HG02623 (cell line): ENCODE measurements around the gene SETD2.
"Not testable (repeated sequence)": the region's sequence is repeated elsewhere in the genome, so short reads cannot be mapped to it uniquely, and the experiment has no call there.

Experiments used
- ATAC-seq: cut with Tn5 transposase; IDR thresholded peaks from one replicate; pipeline ENCODE4 v1.9.1; 2021; ENCODE audit warnings: moderate library complexity; ENCODE audit not compliant: unreplicated experiment

The SETD2 gene

DNA sequence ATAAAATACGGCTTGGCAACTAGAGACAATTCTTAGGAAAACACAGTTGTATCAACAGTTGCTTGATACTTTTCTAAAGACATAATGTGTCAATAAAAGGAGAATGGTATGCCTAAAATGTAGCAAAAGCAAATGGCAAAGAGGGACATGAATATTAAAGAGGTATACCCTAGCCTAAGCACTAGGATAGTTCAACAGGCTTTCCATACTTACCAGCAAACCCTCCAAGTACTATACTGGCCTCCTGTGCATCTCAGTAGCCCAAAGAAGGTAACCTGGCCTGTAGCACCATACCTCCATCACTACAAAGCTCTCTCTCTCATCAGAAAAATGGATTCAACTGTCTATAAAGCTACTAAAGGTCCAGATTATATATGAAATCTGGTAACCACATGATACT lies 7.5 kb downstream of the SETD2 start:
- ATAC-seq: no peak

DNA sequence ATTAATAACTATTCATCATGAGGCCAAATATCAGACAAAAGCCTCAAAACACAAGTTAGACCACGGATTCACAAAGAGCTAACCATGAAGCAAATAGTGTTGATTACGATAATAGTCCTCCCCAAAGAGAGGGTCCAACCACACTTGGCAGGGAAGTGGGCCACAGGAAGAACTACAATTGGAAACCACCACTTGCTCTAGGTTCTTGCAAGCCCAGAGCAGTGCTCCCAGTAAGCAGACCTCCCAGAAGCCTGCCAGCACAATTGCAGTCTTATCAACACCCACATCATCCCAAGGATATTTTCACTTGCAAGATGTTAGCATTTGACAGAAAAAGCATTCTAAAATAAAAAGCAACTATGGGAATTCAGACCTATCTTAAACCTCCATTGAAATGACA lies 11.3 kb downstream of the SETD2 start:
- no peak for ATAC-seq

DNA sequence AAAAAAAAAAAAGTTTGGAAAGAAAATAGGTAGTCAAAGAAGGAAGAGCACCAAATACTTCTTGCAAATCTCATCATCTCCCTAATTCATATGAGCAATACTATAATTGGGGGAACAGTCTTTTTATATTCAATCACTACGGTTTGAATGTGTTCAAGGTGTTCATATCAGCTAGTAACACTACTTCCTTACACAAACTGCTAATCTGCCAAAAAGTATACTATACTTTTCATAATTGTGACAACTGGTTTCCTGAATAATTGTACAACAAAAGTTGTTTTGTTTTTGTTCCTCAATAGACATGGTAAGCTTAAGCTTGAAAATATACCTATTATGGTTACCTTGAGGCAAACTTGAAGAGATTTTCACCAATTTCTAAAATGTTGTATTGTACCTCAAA lies 12.1 kb downstream of the SETD2 start:
- ATAC-seq: no peak

DNA sequence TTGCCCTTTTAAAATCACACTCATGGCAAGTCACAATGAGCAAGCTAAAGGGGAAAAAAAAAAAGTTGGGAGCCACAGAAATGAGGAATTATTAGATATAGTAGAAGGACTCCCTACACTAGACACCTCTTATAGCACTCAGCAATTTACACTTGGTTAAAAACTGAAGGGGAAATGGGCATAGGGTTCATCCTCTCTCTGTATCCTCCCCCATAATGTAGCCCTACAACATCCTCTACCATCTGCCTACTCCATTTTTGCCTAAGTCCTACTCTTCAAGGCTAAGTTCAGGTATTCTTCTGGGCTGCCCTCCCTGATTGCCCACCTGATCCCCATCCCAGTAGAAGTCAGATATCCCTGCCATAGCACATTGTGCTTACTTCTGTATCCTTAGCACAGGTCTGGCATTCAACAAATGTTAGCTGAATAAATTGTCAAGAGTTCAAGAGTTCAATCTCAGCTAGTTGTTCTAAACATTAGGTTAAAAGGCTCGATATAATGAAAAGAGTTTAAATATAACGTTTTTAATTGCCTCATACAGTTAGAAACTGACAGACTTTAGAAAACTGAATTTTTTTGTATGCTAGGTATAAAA lies 14.5 kb downstream of the SETD2 start:
- ATAC-seq: no peak

DNA sequence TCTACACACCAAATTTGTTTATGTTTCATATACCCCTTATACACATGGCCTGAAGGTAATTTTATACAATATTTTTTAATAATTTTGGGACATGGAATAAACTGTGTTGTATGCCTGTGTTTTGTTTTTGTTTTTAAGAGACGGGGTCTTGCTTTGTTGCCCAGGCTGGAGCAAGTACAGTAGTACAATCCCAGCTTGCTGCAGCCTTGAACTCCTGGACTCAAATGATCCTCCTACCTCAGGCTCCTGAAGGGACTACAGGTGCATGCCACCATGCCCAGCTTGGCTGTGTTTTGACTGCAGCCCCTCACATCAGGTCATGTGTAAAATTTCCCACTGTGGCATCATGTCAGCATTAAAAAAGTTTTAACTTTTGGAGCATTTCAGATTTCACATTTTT lies 18.6 kb downstream of the SETD2 start:
- no peak for ATAC-seq

DNA sequence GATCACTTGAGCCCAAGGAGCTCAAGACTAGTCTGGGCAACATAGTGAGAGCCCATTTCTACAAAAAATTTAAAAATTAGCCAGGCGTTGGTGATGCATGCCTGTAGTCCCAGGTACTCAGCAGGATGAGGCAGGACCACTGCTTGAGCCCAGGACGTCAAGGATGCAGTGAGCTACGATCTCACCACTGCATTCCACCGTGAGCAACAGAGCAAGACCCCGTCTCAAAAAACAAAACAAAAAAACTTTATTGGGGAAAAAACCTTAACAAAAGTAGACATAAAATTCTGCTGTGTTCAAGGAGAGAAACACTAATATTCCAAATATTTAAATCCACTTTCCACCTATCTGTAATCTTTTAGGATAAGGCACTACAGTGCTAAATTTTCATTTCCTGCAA lies 20.8 kb downstream of the SETD2 start:
- ATAC-seq: no peak

DNA sequence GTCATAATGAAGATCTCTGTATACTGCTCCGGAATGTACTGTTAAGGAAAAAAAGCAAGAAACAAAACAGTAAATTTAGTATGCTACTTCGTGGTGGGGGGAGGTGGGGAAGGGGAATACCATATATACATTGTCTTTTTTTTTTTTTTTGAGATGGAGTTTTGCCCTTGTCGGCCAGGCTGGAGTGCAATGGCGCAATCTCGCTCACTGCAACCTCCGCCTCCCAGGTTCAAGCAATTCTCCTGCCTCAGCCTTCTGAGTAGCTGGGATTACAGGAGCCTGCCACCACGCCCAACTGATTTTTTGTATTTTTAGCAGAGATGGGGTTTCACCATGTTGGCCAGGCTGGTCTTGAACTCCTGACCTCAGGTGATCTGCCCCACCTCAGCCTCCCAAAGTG lies 21.4 kb downstream of the SETD2 start:
- not testable (repeated sequence) for ATAC-seq

DNA sequence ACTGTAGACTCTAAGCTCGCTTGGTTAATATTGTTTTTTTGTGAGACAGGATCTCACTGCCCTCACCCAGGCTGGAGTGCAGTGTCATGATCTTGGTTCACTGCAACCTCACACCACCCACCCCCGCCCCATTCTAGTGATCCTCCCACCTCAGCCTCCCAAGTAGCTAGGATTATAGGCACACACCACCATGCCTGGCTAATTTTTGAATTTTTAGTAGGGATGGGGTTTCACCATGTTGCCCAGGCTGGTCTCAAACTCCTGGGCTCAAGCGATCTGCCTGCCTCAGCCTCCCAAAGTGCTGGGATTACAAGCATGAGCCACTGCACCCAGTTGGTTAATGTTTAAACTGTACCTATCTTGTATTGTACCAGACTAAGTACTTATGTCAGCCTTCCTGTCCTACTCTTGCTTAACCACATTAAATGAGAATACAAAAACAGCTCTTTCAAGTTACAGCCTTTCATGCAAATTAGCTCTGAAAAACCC lies 22.9 kb downstream of the SETD2 start:
- ATAC-seq: peak; percentile 79

DNA sequence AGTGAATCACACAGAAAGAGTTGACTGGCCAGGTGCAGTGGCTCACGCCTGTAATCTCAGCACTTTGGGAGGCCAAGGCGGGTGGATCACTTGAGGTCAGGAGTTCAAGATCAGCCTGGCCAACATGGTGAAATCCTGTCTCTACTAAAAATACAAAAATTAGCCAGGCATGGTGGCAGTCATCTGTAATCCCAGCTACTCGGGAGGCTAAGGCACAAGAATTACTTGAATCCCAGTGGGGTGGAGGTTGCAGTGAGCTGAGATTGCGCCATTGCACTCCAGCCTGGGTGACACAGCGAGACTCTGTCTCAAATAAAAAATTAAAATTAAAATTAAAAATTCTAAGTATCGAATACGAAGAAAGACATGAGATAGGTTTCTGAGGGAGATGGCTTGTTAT lies 23.4 kb downstream of the SETD2 start:
- ATAC-seq: not testable (repeated sequence)

DNA sequence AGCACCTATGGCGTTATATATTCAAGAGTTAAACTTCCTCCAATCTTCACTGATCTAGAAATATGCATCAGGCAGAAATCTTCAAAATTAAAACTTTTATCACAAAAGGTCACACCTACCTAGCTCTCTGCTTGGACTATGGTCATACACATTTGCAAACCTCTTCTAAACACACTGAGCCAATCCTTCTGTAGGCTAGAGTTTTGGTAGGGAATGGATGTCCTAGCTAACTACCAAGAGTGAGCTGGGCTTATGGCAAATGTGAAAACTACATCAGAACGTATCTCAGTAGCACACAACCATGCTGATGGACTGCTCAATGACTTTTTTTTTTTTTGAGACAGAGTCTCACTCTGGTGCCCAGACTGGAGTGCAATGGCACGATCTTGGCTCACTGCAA lies 29.6 kb downstream of the SETD2 start:
- ATAC-seq: no peak

DNA sequence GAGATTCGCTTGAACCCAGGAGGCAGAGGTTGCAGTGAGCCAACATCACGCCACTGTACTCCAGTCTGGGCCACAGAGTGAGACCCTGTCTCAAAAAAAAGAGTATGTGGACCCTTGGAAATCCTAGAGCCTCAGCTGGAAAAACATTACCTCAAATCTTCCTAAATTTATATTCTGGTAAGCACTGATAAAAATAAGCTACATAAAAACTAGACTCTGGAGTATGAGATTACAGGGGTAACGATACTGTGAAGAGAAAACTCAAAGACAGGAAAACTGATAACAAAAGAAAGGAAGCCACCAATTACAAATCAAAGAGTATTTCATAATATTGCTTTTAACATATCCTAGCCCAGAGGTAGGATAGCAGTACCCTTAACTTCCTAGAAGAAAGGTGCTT lies 30.3 kb downstream of the SETD2 start:
- no peak for ATAC-seq

DNA sequence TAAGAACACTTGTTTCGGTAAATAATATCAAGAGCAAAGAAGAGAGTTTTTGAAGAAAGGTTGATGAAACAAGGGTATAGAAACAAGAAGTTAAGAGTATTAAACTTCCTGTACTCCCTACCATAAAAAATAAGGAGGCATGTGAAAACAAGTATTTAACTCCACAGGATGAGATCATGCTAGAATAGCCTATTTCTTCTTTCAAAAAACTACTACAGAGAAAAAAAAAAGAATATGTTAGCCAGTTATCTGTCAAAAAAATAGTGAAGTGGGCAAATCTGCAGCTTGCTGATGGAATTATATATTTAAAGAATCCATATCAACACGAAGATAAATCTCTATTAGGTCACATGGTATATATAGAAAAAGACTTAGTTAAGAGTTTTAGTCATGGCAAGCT lies 33.4 kb downstream of the SETD2 start:
- no peak for ATAC-seq

DNA sequence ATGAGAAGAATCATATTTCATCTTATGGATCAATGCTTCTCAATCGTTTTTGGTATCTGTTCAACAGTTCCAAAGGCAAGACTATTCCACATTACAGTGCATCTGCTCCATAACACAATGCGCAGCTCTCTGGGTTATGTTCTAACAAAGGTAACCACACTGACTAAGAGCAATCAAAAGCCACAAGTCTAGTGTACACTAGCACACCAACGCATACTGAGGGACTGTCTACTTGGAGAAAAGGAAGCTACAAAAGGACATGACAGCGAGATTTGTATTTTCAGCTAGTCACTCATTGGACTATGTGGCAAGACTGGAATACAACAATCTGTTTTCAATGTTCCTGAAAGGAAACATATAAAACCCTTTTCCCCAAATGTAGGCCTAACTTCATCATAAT lies 35.8 kb downstream of the SETD2 start:
- ATAC-seq: no peak

DNA sequence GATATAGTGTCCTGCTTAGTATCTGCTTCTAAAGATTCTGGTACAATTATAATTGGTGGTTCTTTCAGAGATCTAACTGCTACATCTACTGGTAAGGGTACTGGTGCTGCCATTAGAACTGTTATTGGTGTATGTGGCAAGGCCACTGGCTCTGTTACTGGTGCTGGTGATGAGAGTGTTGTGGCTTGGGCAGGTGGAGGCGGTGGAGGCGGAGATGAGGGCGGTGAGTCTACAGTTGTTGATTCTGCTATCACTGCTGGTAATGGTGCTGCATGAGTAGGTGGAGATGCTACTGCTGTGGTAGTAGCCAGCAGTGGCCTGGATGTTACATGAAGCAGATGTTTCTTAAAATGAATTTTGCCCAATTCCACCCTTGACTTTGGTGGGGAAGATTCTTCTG lies 40.1 kb downstream of the SETD2 start:
- no peak for ATAC-seq

DNA sequence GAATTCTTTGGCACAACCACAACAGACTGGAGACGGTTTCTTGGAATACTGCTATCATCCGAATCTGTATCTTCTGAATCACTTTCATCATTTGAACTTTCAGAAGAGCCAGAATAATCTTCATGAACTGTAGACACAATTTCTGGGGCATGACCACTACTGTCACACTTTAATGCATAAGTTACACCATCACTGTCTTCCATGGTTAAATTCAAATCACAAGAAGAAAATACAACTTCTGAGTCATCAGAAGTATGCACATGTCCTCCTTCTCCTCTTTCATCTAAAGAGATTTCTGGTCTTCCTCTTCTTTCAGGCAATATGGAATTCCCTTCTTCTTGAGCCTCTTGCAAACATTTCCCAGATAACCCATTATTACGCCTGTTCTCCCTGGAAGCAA lies 42.5 kb downstream of the SETD2 start:
- no peak for ATAC-seq

DNA sequence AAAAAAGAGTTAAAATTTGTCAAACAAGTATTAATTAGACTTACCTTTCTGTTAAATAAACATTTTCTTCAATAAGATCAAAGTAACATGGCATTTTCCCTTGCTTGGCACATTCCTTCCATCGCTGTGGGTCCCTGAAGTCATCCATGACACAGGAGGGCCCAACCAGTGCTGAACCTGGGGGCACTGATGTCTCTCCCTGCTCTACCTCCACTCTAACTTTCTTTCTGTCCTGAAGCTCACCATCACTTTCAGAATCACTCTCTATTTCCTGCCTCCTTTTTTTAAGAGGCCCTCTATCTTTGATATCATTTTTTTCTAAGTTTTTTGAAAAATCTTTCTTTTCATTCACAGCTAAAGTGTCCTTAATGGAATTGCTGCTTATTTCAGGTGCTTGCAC lies 43.8 kb downstream of the SETD2 start:
- no peak for ATAC-seq

DNA sequence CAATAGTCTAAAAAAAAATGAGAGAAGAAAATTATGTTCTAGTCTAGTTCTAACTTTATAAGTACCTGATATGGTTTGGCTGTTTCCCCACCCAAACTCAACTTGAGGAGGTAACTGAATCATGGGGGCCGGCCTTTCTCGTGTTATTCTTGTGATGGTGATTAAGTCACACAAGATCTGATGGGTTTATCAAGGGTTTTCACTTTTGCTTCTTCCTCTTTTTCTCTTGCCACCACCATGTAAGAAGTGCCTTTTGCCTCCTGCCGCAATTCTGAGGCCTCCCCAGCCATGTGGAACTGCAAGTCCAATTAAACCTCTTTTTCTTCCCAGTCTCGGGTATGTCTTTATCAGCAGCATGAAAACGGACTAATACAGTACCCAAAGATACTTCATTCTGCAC lies 44.5 kb downstream of the SETD2 start:
- not testable (repeated sequence) for ATAC-seq

DNA sequence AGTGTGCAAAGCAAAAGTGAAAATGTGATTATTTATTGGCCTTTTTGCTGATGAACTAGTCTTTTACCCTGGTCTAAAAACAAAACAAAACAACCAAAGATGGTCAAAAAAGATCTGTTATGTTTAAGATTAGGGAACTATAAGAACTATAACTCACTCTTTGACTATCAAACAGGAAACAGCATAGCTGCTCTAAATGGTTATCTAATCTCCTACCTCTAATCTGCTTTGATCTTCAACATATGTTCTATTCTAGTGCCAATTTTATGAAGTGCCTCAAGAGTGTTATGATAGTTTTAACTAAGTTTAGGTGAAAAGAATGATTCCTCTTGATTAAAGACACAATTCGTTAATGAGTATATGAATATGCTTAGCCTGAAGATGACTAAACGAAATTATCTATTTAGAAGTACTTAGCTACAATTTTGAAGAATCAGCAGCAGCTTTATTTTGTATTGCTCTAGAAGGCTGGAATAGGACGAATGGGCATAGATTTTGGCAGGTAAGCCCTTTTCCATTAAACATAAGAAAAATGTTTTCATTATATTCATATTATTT lies 46.0 kb downstream of the SETD2 start:
- no peak for ATAC-seq

DNA sequence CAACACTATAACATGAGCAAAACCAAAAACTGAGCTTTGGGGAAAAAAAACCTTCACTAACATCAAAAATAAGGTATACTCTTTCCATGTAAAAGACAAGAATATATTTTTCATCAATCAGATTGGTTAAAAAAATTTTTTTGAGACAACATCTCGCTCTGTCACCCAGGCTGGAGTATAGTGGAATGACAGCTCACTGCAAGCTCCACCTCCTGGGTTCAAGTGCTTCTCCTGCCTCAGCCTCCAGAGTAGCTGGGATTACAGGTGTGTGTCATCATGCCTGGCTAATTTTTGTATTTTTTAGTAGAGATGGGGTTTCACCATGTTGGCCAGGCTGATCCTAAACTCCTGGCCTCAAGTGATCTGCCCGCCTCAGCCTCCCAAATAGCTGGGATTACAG lies 48.4 kb downstream of the SETD2 start:
- not testable (repeated sequence) for ATAC-seq

DNA sequence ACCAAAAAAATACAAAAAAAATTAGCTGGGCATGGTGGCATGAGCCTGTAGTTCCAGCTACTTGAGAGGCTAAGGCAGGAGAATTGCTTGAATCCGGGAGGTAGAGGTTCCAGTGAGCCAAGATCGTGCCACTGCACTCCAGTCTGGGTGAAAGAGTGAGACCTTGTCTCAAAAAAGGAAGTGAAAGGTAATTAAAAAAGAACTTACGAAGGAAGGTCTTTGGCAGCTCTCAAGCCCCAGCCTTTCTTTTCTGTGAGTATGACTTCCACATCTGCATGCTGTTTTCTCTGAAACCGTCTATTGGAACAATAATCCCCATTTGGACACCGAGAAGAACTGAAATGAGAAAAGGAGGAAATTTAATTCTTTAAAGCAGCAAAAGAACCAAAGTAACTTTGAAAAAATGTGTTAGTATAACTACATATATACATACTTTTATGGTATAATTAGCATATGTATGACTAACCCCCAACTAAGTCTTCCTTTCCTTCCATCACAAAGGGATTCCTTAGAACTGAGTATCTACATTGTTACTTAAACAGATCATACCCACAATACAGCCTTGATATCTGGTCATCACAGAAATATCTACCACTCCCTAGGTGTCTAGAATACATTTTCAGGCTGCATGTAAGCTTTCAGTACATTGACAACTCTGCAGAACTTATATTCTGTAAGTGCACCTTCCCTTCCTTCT lies 50.1 kb downstream of the SETD2 start:
- ATAC-seq: no peak

DNA sequence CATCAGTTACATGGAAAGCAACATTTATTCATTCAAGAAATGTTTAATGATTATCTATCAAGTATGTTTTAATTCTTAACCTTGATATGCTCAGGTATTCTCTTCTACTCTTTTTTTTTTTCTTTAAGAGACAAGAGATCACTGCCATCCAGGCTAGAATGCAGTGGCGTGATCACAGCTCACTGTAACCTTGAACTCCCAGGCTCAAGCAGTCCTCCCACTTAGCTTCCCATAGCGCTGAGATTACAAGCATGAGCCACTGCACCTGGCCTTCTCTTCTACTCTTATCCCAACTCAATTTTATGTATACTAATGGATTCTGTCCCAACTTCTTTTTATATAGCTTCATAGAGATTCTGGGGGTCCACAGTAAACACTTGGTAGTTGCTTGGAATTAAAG lies 50.9 kb downstream of the SETD2 start:
- no peak for ATAC-seq

DNA sequence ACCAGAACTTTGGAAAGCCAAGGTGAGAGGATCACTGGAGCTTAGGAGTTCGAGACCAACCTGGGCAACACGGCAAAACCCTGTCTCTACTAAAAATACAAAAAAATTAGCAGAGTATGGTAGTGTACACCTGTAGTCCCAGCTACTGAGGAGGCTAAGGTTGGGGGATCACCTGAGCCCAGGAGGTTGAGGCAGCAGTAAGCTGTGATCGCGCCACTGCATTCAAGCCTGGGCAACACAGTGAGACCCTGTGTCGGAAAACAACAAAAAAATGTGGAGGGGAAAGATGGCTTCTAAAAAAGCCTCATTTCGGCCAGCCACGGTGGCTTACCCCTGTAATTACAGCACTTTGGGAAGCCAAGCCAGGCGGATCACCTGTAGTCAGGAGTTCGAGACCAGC lies 54.5 kb downstream of the SETD2 start:
- no peak for ATAC-seq

DNA sequence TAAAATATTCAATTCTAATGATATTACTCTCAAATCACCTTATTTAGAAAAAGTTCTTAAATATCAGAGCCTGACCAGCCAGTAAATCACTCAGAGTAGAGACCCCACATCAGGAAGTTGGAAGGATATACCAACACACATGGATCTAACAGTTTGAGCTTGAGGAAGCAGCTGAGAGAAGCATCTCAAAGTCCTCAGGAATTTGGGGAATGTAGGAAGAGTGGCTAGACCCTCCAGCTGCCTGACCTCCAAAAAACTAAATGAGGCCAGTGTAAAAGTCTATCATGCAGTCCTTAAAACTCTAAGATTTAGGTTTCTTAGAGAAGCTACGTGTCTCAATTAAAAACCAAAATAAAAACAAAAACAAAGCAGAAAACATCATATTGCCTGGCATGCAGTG lies 55.4 kb downstream of the SETD2 start:
- ATAC-seq: no peak
